Mucosa of rectum (tissue), 2 donors: ENCODE measurements around the gene TPRX1.

Experiments
- H3K27ac ChIP-seq, 2 donors: one replicate each; pipeline ENCODE4 v1.7.0; 2013; ENCODE audit warnings: inconsistent platforms in 2 of 2, low read depth in 2 of 2, low read length in 2 of 2
- H3K27me3 ChIP-seq, 2 donors: one replicate each; pipeline ENCODE4 v1.7.0; 2013; ENCODE audit warnings: low read length in 2 of 2; ENCODE audit not compliant: control insufficient read depth in 2 of 2, insufficient read depth in 2 of 2
- H3K36me3 ChIP-seq, 2 donors: one replicate each; pipeline ENCODE4 v1.7.0; 2013; ENCODE audit warnings: low read length in 2 of 2; ENCODE audit not compliant: control insufficient read depth in 2 of 2, insufficient read depth in 2 of 2
- H3K4me1 ChIP-seq, 2 donors: one replicate each; pipeline ENCODE4 v1.7.0; 2013; ENCODE audit warnings: low read length in 2 of 2, mild to moderate bottlenecking in 1 of 2; ENCODE audit not compliant: control insufficient read depth in 2 of 2, insufficient read depth in 2 of 2
- H3K4me3 ChIP-seq, 2 donors: one replicate each; pipeline ENCODE4 v1.7.0; 2013; ENCODE audit warnings: low read length in 2 of 2
- H3K9ac ChIP-seq, 2 donors: one replicate each; pipeline ENCODE4 v1.7.0; 2013; ENCODE audit warnings: low read length in 2 of 2, low read depth in 1 of 2, mild to moderate bottlenecking in 1 of 2
- H3K9me3 ChIP-seq, 2 donors: one replicate each; pipeline ENCODE4 v1.7.0; 2013; ENCODE audit warnings: low read length in 2 of 2; ENCODE audit not compliant: control insufficient read depth in 2 of 2
- donor health status: healthy.
- donor health status: Normal muscosa, but diverticular disease.

Gene TPRX1

DNA sequence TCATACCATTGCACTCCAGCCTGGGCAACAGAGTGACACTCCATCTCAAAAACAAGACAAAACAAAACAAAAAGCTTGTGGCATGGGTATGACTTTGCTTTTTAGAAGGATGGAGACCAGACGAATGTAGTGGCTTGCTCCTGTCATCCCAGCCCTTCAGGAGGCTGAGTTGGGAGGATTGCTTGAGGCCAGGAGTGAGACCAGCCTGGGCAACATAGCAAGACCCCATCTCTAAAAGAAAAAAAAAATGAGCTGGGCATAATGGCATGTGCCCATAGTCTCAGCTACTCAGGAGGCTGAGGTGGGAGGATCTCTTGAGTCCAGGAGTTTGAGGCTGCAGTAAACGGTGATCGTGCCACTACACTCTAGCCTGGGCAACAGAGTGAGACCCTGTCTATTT is 42.2 kb downstream of the TPRX1 start:
- no peak overlapping the region for H3K4me3 ChIP-seq
- H3K36me3 ChIP-seq = peaks cover 9 to 10% of the 10 kb centered on the region in 2 donors
- H3K4me1 ChIP-seq = peaks cover 13 to 20% of the 10 kb centered on the region in 2 donors
- H3K27ac ChIP-seq = no peak overlapping the region
- H3K9ac ChIP-seq = no peak overlapping the region
- no peaks in the 10 kb centered on the region for H3K27me3 ChIP-seq
- H3K9me3 ChIP-seq = no peaks in the 10 kb centered on the region

DNA sequence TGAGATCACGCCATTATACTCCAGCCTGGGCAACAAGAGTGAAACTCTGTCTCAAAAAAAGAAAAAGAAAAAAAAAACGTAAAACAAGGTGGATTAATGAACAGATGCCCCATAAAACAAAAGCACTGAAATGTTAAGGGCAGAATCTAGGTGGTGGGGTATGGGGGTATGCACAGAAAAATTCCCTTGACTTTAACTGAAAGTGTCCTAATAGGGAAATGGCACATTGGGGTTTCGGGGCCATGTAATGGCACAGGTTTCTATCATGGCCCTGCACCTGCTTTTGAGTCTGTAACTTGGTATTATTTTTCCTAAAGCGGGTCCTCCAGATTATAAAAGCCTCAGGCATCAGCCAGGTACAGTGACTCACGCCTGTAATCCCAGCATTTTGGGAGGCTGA is 42.8 kb downstream of the TPRX1 start:
- Histone ChIP-seq H3K9ac (no peak overlapping the region), H3K4me3 (no peak overlapping the region), H3K36me3 (peaks cover 15% of the 10 kb centered on the region in 2 donors), H3K9me3 (no peaks in the 10 kb centered on the region), H3K4me1 (peaks cover 16 to 26% of the 10 kb centered on the region in 2 donors), H3K27ac (no peak overlapping the region), H3K27me3 (no peaks in the 10 kb centered on the region)

DNA sequence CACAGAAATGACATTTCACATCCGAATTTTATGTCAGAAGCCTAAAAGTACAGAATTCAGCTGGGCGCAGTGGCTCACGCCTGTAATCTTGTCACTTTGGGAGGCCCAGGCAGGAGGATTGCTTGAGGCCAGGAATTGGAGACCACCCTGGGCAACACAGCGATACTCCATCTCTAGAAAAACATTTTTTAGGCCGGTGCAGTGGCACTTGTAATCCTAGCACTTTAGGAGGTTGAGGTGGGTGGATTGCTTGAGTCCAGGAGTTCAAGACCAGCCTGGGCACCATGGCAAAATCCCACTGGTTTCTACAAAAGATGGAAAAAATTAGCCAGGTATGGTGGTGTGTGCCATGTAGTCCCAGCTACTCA is 43.7 kb downstream of the TPRX1 start:
- H3K36me3 ChIP-seq = peaks cover 24% of the 10 kb centered on the region in 2 donors
- H3K9ac ChIP-seq = no peak overlapping the region
- H3K4me3 ChIP-seq = no peak overlapping the region
- no peaks in the 10 kb centered on the region for H3K27me3 ChIP-seq
- no peak overlapping the region for H3K27ac ChIP-seq
- no peaks in the 10 kb centered on the region for H3K9me3 ChIP-seq
- peaks cover 21 to 27% of the 10 kb centered on the region in 2 donors for H3K4me1 ChIP-seq

DNA sequence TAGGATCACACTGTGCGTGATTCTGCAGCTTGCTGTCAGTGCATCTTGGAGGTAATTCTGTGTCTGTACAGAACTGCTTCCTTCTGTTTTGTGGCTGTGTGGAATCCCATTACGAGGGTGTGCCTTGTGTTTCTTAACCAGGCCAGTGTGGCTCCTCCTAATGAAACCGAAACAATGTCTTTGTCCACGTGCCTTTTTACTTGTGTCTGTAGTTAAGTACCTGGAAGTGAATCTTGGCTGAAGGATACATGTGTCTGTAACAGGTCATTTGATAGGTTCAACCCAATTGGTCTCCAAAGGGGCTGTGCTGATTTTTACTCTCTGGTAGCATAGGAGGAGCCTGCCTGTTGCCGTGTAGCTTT is 45.9 kb downstream of the TPRX1 start:
- Histone ChIP-seq H3K9ac (no peak overlapping the region), H3K27ac (peak overlapping the region; percentile 84 to 85), H3K4me3 (no peak overlapping the region), H3K36me3 (peaks cover 30 to 38% of the 10 kb centered on the region in 2 donors), H3K9me3 (no peaks in the 10 kb centered on the region), H3K27me3 (no peaks in the 10 kb centered on the region), H3K4me1 (peaks cover 21 to 27% of the 10 kb centered on the region in 2 donors)

- H3K4me3 ChIP-seq = peak overlapping the region in 1 of 2 donors; percentile 16
- H3K27ac ChIP-seq = peak overlapping the region; percentile 84 to 85
- peaks cover 21 to 27% of the 10 kb centered on the region in 2 donors for H3K4me1 ChIP-seq
- peak overlapping the region in 1 of 2 donors; percentile 18 for H3K9ac ChIP-seq
- H3K9me3 ChIP-seq = no peaks in the 10 kb centered on the region
- H3K36me3 ChIP-seq = peaks cover 36 to 44% of the 10 kb centered on the region in 2 donors
- H3K27me3 ChIP-seq = no peaks in the 10 kb centered on the region
These were observed 46.5 kb downstream of the TPRX1 start for GRCh38 chr19:47757617-47758442.

- peaks cover 21 to 27% of the 10 kb centered on the region in 2 donors for H3K4me1 ChIP-seq
- peak overlapping the region; percentile 14 to 18 for H3K9ac ChIP-seq
- H3K9me3 ChIP-seq = no peaks in the 10 kb centered on the region
- H3K27ac ChIP-seq = peak overlapping the region; percentile 84 to 85
- H3K27me3 ChIP-seq = no peaks in the 10 kb centered on the region
- H3K36me3 ChIP-seq = peaks cover 44 to 51% of the 10 kb centered on the region in 2 donors
- H3K4me3 ChIP-seq = no peak overlapping the region
These were observed 47.3 kb downstream of the TPRX1 start for GRCh38 chr19:47756953-47757608.

GRCh38 chr19:47756627-47756929 is 47.8 kb downstream of the TPRX1 start:
- Histone ChIP-seq H3K27ac (peak overlapping the region; percentile 84 to 85), H3K4me3 (no peak overlapping the region), H3K9me3 (no peaks in the 10 kb centered on the region), H3K27me3 (no peaks in the 10 kb centered on the region), H3K4me1 (peaks cover 21 to 27% of the 10 kb centered on the region in 2 donors), H3K9ac (peak overlapping the region in 1 of 2 donors; percentile 18), H3K36me3 (peaks cover 46 to 55% of the 10 kb centered on the region in 2 donors)

GRCh38 chr19:47755762-47756626 is 48.4 kb downstream of the TPRX1 start:
- H3K27ac ChIP-seq = peak overlapping the region in 1 of 2 donors; percentile 84
- no peaks in the 10 kb centered on the region for H3K9me3 ChIP-seq
- H3K9ac ChIP-seq = no peak overlapping the region
- peaks cover 52 to 60% of the 10 kb centered on the region in 2 donors for H3K36me3 ChIP-seq
- peaks cover 21 to 27% of the 10 kb centered on the region in 2 donors for H3K4me1 ChIP-seq
- no peak overlapping the region for H3K4me3 ChIP-seq
- no peaks in the 10 kb centered on the region for H3K27me3 ChIP-seq

DNA sequence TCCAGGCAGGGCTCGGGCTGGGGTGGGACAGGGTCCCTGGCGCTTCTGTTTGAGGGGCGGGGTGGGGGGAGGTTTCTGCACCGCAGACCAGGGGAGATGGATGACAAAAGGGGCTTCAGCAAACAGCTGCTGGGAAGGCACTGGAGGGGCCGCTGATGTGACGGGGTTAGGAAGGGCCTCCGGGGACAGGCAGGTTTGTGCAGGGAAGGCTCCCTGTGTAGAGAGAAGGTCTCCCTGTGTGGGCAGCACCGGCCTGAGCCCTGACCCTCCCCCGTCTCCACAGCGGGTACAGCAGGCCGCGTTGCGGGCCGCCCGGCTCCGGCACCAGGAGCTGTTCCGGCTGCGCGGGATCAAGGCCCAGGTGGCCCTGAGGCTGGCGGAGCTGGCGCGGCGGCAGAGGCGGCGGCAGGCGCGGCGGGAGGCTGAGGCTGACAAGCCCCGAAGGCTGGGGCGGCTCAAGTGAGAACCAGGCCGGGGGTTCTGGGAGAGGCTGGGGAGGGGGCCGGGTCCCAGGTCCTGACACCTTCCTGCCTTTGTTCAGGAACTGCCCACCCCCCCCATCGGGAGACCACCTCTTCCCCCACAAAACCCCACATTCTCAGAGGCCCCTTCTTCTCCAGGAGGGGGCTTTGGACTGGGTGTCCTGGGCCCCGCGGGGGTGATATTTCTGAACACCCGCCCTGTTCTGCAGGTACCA is 49.1 kb downstream of the TPRX1 start:
- no peaks in the 10 kb centered on the region for H3K9me3 ChIP-seq
- no peak overlapping the region for H3K9ac ChIP-seq
- no peak overlapping the region for H3K27ac ChIP-seq
- H3K36me3 ChIP-seq = peaks cover 59 to 66% of the 10 kb centered on the region in 2 donors
- H3K4me1 ChIP-seq = peaks cover 21 to 27% of the 10 kb centered on the region in 2 donors
- H3K27me3 ChIP-seq = no peaks in the 10 kb centered on the region
- H3K4me3 ChIP-seq = no peak overlapping the region
